OCI-LY1 (cell line): ENCODE data around the gene MYO16.

Experiments used
- CTCF ChIP-seq: fragments of 200-600 bp; sonication (generic), shearing (Covaris generic); IDR thresholded peaks from 2 replicates; pipeline ENCODE4 v1.5.1; 2017; ENCODE audit warnings: mild to moderate bottlenecking, antibody characterized with exemption, low read length, moderate library complexity, mixed read lengths
- EZH2 ChIP-seq: fragments of 200-600 bp; sonication (generic), shearing (Covaris generic); IDR thresholded peaks from 2 replicates; pipeline ENCODE4 v1.8.0; 2017; ENCODE audit warnings: borderline replicate concordance, mixed run types, mild to moderate bottlenecking, antibody characterized with exemption, low read length, moderate library complexity, mixed read lengths

DNA sequence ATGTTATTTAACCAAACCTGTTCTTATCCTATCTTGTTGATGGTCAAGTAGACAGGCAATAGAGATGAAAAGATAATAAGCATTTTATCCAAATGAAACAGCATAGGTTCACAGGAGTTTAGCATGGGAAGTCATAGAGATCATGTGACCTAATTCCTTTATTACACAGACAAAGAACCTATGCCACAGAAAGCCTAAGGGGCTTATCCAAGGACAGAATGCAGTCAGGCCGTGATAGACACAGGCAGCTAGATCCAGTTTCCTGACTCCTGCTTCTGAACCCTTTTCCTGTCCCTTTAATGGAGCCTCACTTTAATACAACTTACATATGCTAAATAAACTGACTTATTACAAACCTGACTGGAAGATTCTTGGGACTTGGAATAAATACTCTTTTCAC lies 624.9 kb downstream of the MYO16 start:
- TF ChIP-seq CTCF (no peak), EZH2 (no peak)
